IgD-negative memory B cell (primary cell): ENCODE data around the gene TTC39C. TPM values are rescaled to one million over a fixed set of nuclear protein-coding genes. Genes with fewer than 3 reads are reported as not detected.
A peak's percentile ranks its signal among the peaks of the same experiment; 100 is the strongest.
"Not testable (repeated sequence)": the region's sequence is repeated elsewhere in the genome, so short reads cannot be mapped to it uniquely, and the experiment has no call there.

ENCODE experiments used
- H3K27ac Mint-ChIP-seq, 3 donors: one replicate each; pipeline ENCODE4 v1.8.0; 2020 to 2022; ENCODE audit warnings: mild to moderate bottlenecking in 3 of 3, mixed read lengths in 3 of 3, moderate library complexity in 1 of 3
- H3K27me3 Mint-ChIP-seq: one replicate; pipeline ENCODE4 v1.8.0; 2021; ENCODE audit warnings: mixed read lengths
- H3K36me3 Mint-ChIP-seq: one replicate; pipeline ENCODE4 v1.8.0; 2020; ENCODE audit warnings: mild to moderate bottlenecking, mixed read lengths
- H3K4me1 Mint-ChIP-seq, 3 donors: one replicate each; pipeline ENCODE4 v1.8.0; 2020 to 2022; ENCODE audit warnings: mixed read lengths in 3 of 3, mild to moderate bottlenecking in 1 of 3
- H3K4me3 Mint-ChIP-seq, 4 donors: one replicate each; pipeline ENCODE4 v1.8.0; 2020 to 2022; ENCODE audit warnings: mild to moderate bottlenecking in 4 of 4, mixed read lengths in 4 of 4, moderate library complexity in 3 of 4
- H3K9me3 Mint-ChIP-seq, 3 donors: one replicate each; pipeline ENCODE4 v1.8.0; 2020 to 2021; ENCODE audit warnings: mixed read lengths in 3 of 3, mild to moderate bottlenecking in 1 of 3
- polyA plus RNA-seq: library from polyadenylated mRNA; unstranded; fragments of 300-500 nt; fragmentation: Illumina TruSeq; gene quantifications from one replicate; pipeline ENCODE4 v1.2.3, GENCODE V29; 2021

The TTC39C gene
- polyA plus RNA-seq, 1 donor from 2014 or later, result 21.9 TPM

DNA sequence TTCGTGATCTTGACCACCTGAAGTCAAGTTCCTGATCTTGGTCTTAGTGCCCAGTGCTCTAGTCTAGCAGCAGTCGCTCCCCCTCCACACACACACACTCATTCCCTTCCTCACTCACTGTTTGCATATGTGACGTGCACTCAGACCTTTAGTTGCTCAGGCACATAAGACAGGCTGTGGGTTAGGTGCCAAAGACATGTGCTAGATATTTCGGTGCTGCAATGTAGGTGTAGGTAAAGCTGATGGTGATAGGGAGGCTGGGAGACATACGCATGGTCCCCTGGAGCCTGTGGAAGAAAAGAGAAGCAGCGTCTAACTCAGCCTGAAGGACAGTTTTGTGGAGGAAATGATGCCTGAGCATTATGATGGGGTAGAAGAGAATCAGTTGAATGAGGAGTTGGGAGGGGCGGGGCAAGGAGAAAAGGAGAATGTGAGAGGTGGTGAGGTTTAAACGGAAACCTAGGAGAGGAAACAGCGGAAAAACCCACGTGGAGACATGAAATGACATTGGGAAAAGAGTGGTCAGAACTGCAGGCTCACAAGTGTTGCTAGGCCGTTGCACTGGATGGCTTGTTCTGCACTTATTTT is 3.8 kb downstream of the TTC39C start:
- Mint-ChIP-seq H3K36me3 (no peaks in the 10 kb centered on the region), H3K4me1 (peaks cover 52 to 67% (median 55%) of the 10 kb centered on the region in 3 donors), H3K27ac (peak overlapping the region in 2 of 3 donors; percentile 30 to 90), H3K4me3 (peak overlapping the region in 3 of 4 donors; percentile 23 to 86 (median 79)), H3K9me3 (no peaks in the 10 kb centered on the region), H3K27me3 (peaks cover 5% of the 10 kb centered on the region)

DNA sequence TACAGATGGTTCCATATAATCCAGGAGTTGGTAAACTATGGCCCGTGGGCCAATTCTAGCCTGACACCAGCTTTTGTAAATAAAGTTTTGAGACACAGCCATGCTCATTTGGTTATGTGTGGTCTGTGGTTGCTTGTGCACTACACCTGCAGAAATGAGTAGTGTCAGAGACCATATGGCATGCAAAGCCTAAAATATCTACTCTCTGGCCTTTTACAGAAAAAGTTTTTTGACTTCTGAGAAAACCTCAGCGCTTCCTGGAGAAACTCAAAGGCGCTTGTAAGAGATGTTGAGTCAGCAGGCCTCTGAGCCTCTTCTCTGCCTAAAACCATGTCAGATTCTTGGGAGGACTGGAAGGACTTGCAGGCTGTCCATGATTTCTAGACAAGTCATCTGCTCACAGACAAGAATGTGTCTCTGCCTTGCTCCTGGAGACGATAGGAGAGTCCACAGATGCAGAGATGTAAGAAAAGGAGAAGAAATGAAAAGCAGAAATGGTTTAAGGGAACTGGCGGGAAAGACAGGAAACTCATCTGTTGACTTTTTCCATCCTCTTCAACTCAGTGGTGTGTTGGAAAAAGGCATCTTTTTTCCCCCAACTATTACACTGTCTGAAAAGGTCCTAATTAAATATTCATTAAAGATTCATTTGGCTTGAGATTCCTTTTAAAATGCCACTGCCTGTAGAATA is 5.2 kb downstream of the TTC39C start:
- H3K27ac Mint-ChIP-seq, result peak overlapping the region; percentile 2 to 89 (median 82)
- H3K27me3 Mint-ChIP-seq, result peaks cover 5% of the 10 kb centered on the region
- H3K9me3 Mint-ChIP-seq, result no peaks in the 10 kb centered on the region
- H3K36me3 Mint-ChIP-seq, result no peaks in the 10 kb centered on the region
- peaks cover 53 to 74% (median 58%) of the 10 kb centered on the region in 3 donors for H3K4me1 Mint-ChIP-seq
- H3K4me3 Mint-ChIP-seq, result peak overlapping the region; percentile 60 to 91 (median 81)

DNA sequence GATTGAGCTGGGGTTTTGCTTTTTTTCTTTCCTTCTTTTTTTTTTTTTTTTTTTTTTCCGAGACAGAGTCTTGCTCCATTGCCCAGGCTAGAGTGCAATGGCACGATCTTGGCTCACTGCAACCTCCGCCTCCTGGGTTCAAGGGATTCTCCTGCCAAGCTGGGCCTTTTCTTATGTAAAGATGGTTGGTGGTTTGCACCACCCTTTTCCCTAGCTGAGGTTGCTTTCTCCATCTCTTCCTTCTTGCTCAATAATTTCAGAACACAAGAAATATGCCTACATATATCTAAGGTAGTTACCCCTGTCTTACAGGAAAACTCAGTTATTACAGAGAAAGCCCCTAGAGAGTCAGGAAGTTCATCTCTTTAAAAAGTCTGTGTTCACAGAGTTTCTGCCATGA is 7.0 kb downstream of the TTC39C start:
- H3K36me3 Mint-ChIP-seq, result peaks cover 5% of the 10 kb centered on the region

DNA sequence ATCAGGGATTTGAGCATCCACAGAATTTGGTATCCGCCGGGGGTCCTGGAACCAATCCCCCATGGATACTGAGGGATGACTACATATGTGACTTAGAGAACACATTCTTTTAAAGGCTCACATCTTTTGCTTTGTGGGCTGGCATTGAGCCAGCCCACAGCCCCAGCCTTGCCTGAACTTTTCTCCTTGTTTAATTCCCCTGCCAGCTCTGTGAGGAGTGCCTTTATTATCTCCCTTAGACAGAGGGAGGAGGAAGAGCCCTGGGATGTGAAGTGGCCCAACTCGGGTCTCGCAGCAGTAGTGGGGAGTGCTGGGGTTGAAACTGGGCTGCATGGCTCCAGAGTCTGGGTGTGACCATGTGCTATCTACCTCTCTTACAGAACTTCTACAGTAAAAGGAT is 7.6 kb downstream of the TTC39C start:
- H3K9me3 Mint-ChIP-seq, result no peaks in the 10 kb centered on the region
- peak overlapping the region in 2 of 4 donors; percentile 12 to 52 for H3K4me3 Mint-ChIP-seq
- no peak overlapping the region for H3K27ac Mint-ChIP-seq
- peaks cover 5% of the 10 kb centered on the region for H3K36me3 Mint-ChIP-seq
- H3K4me1 Mint-ChIP-seq, result peaks cover 41 to 69% (median 49%) of the 10 kb centered on the region in 3 donors
- H3K27me3 Mint-ChIP-seq, result peaks cover 2% of the 10 kb centered on the region

More for the DNA sequence above, 7.0 kb downstream of the TTC39C start:
- H3K27ac Mint-ChIP-seq, result peak overlapping the region in 1 of 3 donors; percentile 40
- H3K9me3 Mint-ChIP-seq, result no peaks in the 10 kb centered on the region
- peak overlapping the region in 3 of 4 donors; percentile 27 to 68 (median 52) for H3K4me3 Mint-ChIP-seq
- peaks cover 2% of the 10 kb centered on the region for H3K27me3 Mint-ChIP-seq
- peaks cover 44 to 72% (median 50%) of the 10 kb centered on the region in 3 donors for H3K4me1 Mint-ChIP-seq

DNA sequence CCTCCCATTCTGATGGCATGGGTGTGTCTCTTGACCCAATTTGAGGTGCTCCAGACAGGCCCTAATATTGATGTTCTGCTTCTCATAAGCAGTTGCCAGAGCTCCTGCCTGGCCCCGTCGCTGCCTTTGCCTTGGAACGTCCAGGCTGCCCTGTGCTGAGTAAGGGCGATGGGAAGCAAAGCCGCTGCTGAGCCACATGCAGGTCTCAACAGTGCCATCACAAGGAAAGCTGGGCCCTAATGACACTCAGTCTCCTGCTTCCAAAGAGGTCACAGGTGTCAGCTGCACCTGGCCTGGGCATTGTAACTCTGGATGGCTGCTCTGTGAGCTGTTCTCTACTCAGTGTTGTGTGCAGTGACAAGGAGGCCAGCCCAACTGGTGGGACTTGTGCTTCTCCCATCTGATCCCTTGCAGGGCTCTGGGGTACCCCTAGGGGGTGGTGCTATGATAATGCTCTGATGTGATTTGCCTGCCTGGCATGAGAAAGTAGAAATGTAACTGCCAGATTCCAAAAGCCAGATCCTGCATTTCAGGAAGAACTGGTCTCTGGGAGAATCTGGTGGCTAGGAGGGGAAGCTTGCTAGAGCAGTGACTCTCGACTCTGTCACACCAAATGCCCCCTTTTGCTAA is 8.7 kb downstream of the TTC39C start:
- Mint-ChIP-seq H3K27me3 (peaks cover 2% of the 10 kb centered on the region), H3K9me3 (no peaks in the 10 kb centered on the region), H3K4me3 (no peak overlapping the region), H3K4me1 (peaks cover 44 to 65% (median 46%) of the 10 kb centered on the region in 3 donors), H3K36me3 (peaks cover 10% of the 10 kb centered on the region), H3K27ac (no peak overlapping the region)

DNA sequence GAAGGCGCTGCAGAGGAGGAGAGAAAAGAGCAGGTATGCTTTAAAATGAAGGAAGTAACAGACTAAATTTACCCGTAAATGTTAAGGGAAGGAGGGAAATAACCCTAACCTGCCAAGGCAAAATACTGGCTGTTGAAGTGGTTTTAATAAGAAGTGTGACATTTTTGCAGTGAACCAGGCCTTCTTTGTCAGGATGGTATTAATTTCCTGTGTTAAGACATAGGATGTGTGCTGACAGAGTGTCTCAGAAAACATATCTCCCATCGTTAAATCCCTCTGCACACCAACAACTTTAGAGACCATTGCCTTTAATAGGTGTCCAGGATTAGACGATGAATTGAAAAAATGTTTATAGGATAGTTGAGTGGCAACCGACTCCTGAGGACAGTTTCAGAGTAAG is 9.9 kb downstream of the TTC39C start:
- peaks cover 40 to 55% (median 41%) of the 10 kb centered on the region in 3 donors for H3K4me1 Mint-ChIP-seq

DNA sequence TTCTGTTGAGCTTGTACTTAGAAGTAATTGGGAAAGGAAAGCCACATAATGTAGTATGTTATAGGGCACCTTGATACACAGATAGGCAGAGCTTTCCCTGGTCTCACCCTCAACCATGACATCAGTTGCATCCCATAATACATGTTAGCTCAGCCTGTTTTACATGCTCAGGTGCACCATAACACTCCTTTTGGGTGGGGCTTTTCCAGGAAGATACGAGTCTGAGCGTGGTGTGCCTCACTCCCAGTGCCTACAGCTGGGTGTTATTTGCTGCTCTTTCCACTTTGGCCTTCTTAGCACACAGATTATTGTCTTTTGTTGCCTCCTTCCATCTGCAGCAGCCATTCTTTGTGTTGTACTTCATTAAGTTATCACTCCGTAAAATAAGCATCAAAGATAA is 11.9 kb downstream of the TTC39C start:
- H3K4me3 Mint-ChIP-seq, result peak overlapping the region in 1 of 4 donors; percentile 68
- peaks cover 17% of the 10 kb centered on the region for H3K36me3 Mint-ChIP-seq
- peak overlapping the region in 2 of 3 donors; percentile 2 to 62 for H3K27ac Mint-ChIP-seq

More for the DNA sequence above, 9.9 kb downstream of the TTC39C start:
- H3K27ac Mint-ChIP-seq, result peak overlapping the region in 1 of 3 donors; percentile 32
- H3K27me3 Mint-ChIP-seq, result peaks cover 2% of the 10 kb centered on the region
- peaks cover 12% of the 10 kb centered on the region for H3K36me3 Mint-ChIP-seq
- H3K9me3 Mint-ChIP-seq, result no peaks in the 10 kb centered on the region
- H3K4me3 Mint-ChIP-seq, result no peak overlapping the region

DNA sequence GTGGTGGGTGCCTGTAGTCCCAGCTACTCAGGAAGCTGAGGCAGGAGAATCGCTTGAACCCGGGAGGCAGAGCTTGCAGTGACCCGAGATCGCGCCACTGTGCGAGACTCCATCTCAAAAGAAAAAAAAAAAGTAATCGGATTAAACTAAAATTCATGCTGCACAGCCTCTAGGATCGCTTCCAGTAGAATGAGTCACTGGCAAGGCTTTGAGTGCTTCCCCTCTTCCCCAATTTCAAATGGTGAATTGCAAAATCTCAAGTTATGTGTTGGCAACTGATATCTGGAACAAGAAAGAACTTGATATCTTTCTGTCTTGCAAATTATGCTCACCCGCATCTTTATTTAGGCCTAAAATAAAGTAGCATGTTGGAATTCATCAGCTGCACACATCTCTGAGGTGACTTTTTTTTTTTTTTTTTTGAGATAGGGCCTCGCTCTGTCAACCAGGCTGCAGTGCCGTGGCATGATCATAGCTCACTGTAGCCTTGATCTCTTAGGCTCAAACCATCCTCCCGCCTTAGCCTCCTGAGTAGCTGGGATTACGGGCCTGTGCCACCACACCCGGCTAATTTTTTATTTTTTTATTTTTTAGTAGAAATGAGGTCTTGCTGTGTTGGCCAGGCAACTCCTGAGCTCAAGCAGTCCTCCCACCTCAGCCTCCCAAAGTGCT is 12.7 kb downstream of the TTC39C start:
- Mint-ChIP-seq H3K4me3 (no peak overlapping the region), H3K36me3 (peaks cover 17% of the 10 kb centered on the region), H3K27ac (peak overlapping the region in 1 of 3 donors; percentile 62), H3K9me3 (no peaks in the 10 kb centered on the region), H3K4me1 (peaks cover 34 to 49% (median 36%) of the 10 kb centered on the region in 3 donors), H3K27me3 (no peaks in the 10 kb centered on the region)

More for the DNA sequence above, 11.9 kb downstream of the TTC39C start:
- peaks cover 34 to 50% (median 35%) of the 10 kb centered on the region in 3 donors for H3K4me1 Mint-ChIP-seq
- H3K9me3 Mint-ChIP-seq, result no peaks in the 10 kb centered on the region
- no peaks in the 10 kb centered on the region for H3K27me3 Mint-ChIP-seq

DNA sequence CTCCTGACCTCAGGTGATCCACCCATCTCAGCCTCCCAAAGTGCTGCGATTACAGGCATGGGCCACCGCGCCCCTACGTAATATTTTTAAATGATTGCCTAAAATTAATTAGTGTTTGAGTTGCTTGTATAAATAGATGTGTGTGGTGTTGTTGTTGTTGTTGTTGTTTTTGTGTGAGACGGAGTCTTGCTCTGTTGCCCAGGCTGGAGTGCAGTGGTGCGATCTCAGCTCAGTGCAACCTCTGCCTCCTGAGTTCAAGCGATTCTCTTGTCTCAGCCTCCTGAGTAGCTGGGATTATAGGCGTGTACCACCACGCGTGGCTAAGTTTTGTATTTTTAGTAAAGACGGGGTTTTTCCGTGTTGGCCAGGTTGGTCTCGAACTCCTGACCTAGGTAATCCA is 14.4 kb downstream of the TTC39C start:
- Mint-ChIP-seq H3K36me3 (peaks cover 24% of the 10 kb centered on the region), H3K4me1 (peaks cover 38 to 52% (median 41%) of the 10 kb centered on the region in 3 donors)
- not testable (repeated sequence) for H3K27me3 Mint-ChIP-seq, H3K27ac Mint-ChIP-seq, H3K9me3 Mint-ChIP-seq, H3K4me3 Mint-ChIP-seq

DNA sequence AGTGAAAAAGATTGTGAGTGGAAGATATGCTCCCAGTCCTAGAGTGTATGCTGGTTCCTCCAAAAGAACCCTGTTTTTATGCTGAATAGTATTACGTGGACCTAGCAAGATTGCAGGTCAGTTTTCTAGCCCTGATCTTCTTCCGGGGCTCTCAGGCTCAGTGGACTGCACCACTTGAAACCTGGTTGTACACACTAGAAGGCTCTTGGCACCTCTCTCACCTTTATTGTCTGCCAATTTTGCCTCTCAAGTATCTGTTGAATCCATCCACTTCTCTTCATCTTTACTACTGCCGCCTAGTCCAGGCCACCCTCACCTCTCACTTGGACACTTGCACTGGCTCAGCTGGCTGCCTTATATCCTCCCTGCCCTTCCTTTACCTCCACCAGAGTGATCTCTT is 16.8 kb downstream of the TTC39C start:
- no peaks in the 10 kb centered on the region for H3K27me3 Mint-ChIP-seq
- H3K9me3 Mint-ChIP-seq, result no peaks in the 10 kb centered on the region
- H3K27ac Mint-ChIP-seq, result no peak overlapping the region
- peak overlapping the region in 1 of 4 donors; percentile 29 for H3K4me3 Mint-ChIP-seq
- H3K36me3 Mint-ChIP-seq, result peaks cover 24% of the 10 kb centered on the region
- H3K4me1 Mint-ChIP-seq, result peaks cover 41 to 53% (median 51%) of the 10 kb centered on the region in 3 donors

DNA sequence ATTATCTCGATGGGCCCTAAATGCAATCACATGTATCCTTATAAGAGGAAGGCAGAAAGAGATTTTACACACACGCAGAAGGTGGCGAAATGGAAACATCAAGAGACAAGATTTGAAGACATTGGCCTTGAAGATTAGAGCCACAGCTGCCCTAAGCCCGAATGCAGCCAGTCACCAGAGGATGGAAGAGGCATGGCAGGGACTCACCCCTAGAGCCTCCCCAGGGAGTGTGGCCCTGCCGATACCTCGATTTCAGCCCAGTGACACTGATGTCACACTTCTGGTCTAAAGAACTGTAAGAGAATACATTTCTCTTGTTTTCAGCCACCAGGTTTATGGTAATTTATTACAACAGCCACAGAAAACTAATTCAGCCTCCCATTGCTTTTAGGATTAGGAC is 17.4 kb downstream of the TTC39C start:
- no peaks in the 10 kb centered on the region for H3K27me3 Mint-ChIP-seq

DNA sequence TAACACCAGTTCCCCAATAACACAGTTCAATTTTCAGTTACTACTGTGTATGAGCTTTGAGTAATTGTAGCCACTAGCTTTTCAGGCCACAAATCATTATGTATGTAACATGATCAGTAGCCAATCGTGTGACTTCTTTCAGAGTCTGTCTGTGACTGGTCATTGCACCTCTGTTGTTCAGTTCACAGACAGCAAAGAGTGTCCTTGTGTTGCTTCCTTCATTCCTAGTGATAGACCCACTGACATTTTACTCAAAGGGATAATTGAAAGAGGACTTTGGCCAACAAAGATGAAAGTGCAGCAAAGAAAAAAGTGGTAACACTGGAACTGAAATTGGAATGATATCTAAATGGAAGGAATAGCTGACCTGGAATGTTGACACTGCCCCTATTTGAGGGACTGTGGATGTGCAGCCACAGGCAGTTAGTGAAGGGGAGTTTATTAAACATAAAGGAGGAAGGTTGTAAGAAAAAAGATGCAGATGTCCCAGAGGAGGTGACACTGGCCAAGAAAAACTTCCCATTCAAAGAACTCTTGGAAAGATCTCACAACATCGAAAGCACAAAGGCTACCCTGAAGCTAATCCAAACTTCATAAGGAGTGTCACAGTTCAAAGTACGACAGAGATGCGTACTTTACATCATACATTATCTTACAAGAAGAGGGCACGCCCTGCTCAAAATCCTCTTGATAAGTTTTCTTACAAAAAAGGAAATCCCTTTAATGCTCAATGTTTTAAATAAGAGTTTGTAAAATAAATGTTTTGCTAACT is 19.3 kb downstream of the TTC39C start:
- Mint-ChIP-seq H3K9me3 (peaks cover 0 to 2% (median 0%) of the 10 kb centered on the region in 3 donors), H3K4me3 (no peak overlapping the region), H3K27ac (peak overlapping the region in 1 of 3 donors; percentile 54), H3K4me1 (peaks cover 32 to 62% (median 54%) of the 10 kb centered on the region in 3 donors), H3K36me3 (peaks cover 19% of the 10 kb centered on the region), H3K27me3 (no peaks in the 10 kb centered on the region)

More for the DNA sequence above, 17.4 kb downstream of the TTC39C start:
- Mint-ChIP-seq H3K36me3 (peaks cover 24% of the 10 kb centered on the region), H3K9me3 (no peaks in the 10 kb centered on the region), H3K27ac (peak overlapping the region in 1 of 3 donors; percentile 45), H3K4me3 (peak overlapping the region in 1 of 4 donors; percentile 35), H3K4me1 (peaks cover 36 to 49% (median 48%) of the 10 kb centered on the region in 3 donors)

DNA sequence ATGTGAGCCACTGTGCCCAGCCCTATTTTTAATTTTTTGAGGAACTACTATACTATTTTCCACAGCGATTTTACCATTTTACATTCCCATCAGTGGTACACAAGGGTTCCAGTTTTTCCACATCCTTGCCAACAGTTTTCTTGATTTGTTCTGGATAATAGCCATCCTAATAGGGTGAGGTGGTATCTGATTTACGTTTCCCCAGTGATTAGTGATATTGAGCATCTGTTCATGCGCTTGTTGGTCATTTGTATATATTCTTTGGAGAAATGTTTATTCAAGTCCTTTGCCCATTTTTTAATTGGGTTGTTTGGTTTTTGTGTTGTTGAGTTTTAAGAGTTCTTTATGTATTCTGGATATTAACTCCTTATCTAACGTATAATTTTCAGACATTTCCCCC is 20.8 kb downstream of the TTC39C start:
- Mint-ChIP-seq H3K9me3 (peaks cover 0 to 2% (median 0%) of the 10 kb centered on the region in 3 donors), H3K27ac (no peak overlapping the region), H3K36me3 (peaks cover 12% of the 10 kb centered on the region), H3K27me3 (no peaks in the 10 kb centered on the region), H3K4me3 (no peak overlapping the region), H3K4me1 (peaks cover 31 to 60% (median 58%) of the 10 kb centered on the region in 3 donors)

DNA sequence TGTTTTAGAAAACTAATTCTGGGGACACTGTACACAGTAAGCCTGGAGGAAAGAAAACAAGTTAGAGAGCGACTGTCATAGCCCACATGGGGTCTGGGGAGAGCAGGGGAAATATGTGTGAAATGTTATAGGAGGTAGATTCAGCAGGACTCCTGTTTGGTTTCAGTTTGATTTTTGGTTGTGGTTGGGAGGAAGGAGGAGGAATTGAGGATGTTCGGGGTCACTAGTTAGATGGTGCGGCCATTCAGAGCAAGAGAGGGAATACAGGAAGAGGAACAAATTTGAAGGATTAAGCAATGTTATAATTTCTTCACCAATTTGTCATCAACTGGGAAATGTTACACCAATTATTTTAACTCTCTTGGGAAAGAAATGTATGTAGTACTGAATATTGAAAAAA is 25.1 kb downstream of the TTC39C start:
- peak overlapping the region in 1 of 4 donors; percentile 2 for H3K4me3 Mint-ChIP-seq
- peaks cover 23 to 53% (median 51%) of the 10 kb centered on the region in 3 donors for H3K4me1 Mint-ChIP-seq
- peaks cover 0 to 2% (median 0%) of the 10 kb centered on the region in 3 donors for H3K9me3 Mint-ChIP-seq
- H3K36me3 Mint-ChIP-seq, result peaks cover 8% of the 10 kb centered on the region
- H3K27me3 Mint-ChIP-seq, result no peaks in the 10 kb centered on the region
- no peak overlapping the region for H3K27ac Mint-ChIP-seq
